ENCODE measurements around the gene PADI1. TPM values are rescaled to one million over a fixed set of nuclear protein-coding genes. Genes with fewer than 3 reads are reported as not detected.

PADI1 gene
- total RNA-seq, 4 donors from 2014 or later, result not detected

- H3K36me3 ChIP-seq, result no peaks in the 10 kb centered on the region
- no peak for ATAC-seq
- H3K27me3 ChIP-seq, result peaks cover 0 to 5% (median 0%) of the 10 kb centered on the region in 3 donors
- TF ChIP-seq CTCF (IDR thresholded peaks at IDR 0.05 in 4 of 5, conservative IDR thresholded peaks at IDR 0.05 in 1 of 5), result no peak
- no peak for TF ChIP-seq POLR2A (IDR thresholded peaks at IDR 0.05)
- H3K9me3 ChIP-seq, result no peaks in the 10 kb centered on the region
- no peak overlapping the region for H3K27ac ChIP-seq
- H3K4me1 ChIP-seq, result peaks cover 10 to 12% of the 10 kb centered on the region in 2 donors
- no peak overlapping the region for H3K4me3 ChIP-seq
- in situ Hi-C loops (cut with MboI; ENCODE audit: low sequenced_read_pairs in 4 of 4), result no loop called here
- DNase-seq, result no peak
- intact Hi-C loops (cut with DNase I; ENCODE audit: low total_unique reads), result no loop called here
These were observed 36.6 kb upstream of the PADI1 start for GRCh38 chr1:17168091-17168876.

- intact Hi-C loops (cut with DNase I; ENCODE audit: low total_unique reads), result no loop called here
- Histone ChIP-seq H3K4me1 (no peaks in the 10 kb centered on the region), H3K27me3 (peaks cover 0 to 8% (median 0%) of the 10 kb centered on the region in 3 donors), H3K36me3 (no peaks in the 10 kb centered on the region), H3K4me3 (no peak overlapping the region), H3K9me3 (no peaks in the 10 kb centered on the region), H3K27ac (no peak overlapping the region)
- in situ Hi-C loops (cut with MboI; ENCODE audit: low sequenced_read_pairs in 4 of 4), result no loop called here
- no peak for TF ChIP-seq POLR2A (IDR thresholded peaks at IDR 0.05)
- no peak for TF ChIP-seq CTCF (IDR thresholded peaks at IDR 0.05 in 4 of 5, conservative IDR thresholded peaks at IDR 0.05 in 1 of 5)
- ATAC-seq (no peak), DNase-seq (no peak)
These were observed 34.4 kb upstream of the PADI1 start for GRCh38 chr1:17170571-17170970.

GRCh38 chr1:17173217-17173616 is 31.7 kb upstream of the PADI1 start:
- ATAC-seq, result no peak
- in situ Hi-C loops (cut with MboI; ENCODE audit: low sequenced_read_pairs in 4 of 4), result no loop called here
- no peak for DNase-seq
- Histone ChIP-seq H3K27me3 (peaks cover 0 to 7% (median 0%) of the 10 kb centered on the region in 3 donors), H3K9me3 (no peaks in the 10 kb centered on the region), H3K4me3 (no peak overlapping the region), H3K27ac (no peak overlapping the region), H3K4me1 (no peaks in the 10 kb centered on the region), H3K36me3 (no peaks in the 10 kb centered on the region)
- no peak for TF ChIP-seq CTCF (IDR thresholded peaks at IDR 0.05 in 4 of 5, conservative IDR thresholded peaks at IDR 0.05 in 1 of 5)
- no peak for TF ChIP-seq POLR2A (IDR thresholded peaks at IDR 0.05)
- intact Hi-C loops (cut with DNase I; ENCODE audit: low total_unique reads), result no loop called here

GRCh38 chr1:17176306-17177061 is 28.4 kb upstream of the PADI1 start:
- no peak overlapping the region for H3K4me3 ChIP-seq
- no peaks in the 10 kb centered on the region for H3K9me3 ChIP-seq
- TF ChIP-seq POLR2A (IDR thresholded peaks at IDR 0.05) (no peak), CTCF (IDR thresholded peaks at IDR 0.05 in 4 of 5, conservative IDR thresholded peaks at IDR 0.05 in 1 of 5) (no peak)
- DNase-seq (no peak), ATAC-seq (no peak)
- no peak overlapping the region for H3K27ac ChIP-seq
- H3K27me3 ChIP-seq, result peaks cover 0 to 13% (median 0%) of the 10 kb centered on the region in 3 donors
- intact Hi-C loops (cut with DNase I; ENCODE audit: low total_unique reads), result no loop called here
- H3K4me1 ChIP-seq, result no peaks in the 10 kb centered on the region
- H3K36me3 ChIP-seq, result no peaks in the 10 kb centered on the region
- in situ Hi-C loops (cut with MboI; ENCODE audit: low sequenced_read_pairs in 4 of 4), result no loop called here

Data from gastrocnemius medialis (tissue), 4 donors.